Daoy (cell line): ENCODE measurements around the gene GATAD2A. TPM values are rescaled to one million over a fixed set of nuclear protein-coding genes. Genes with fewer than 3 reads are reported as not detected.
"Not testable (repeated sequence)": the region's sequence is repeated elsewhere in the genome, so short reads cannot be mapped to it uniquely, and the experiment has no call there.

Experiments
- DNase-seq: peaks from one replicate; pipeline ENCODE4 v3.0.0-alpha.2; 2015; ENCODE audit warnings: low read depth
- total RNA-seq: library from RNA; depleted of rRNA; stranded (reverse); fragments of >200 nt; shearing (Covaris generic); gene quantifications from 2 replicates; pipeline ENCODE4 v1.2.3, GENCODE V29; 2014

GATAD2A gene
- total RNA-seq, 1 experiment from 2014 or later = 45.6 TPM

DNA sequence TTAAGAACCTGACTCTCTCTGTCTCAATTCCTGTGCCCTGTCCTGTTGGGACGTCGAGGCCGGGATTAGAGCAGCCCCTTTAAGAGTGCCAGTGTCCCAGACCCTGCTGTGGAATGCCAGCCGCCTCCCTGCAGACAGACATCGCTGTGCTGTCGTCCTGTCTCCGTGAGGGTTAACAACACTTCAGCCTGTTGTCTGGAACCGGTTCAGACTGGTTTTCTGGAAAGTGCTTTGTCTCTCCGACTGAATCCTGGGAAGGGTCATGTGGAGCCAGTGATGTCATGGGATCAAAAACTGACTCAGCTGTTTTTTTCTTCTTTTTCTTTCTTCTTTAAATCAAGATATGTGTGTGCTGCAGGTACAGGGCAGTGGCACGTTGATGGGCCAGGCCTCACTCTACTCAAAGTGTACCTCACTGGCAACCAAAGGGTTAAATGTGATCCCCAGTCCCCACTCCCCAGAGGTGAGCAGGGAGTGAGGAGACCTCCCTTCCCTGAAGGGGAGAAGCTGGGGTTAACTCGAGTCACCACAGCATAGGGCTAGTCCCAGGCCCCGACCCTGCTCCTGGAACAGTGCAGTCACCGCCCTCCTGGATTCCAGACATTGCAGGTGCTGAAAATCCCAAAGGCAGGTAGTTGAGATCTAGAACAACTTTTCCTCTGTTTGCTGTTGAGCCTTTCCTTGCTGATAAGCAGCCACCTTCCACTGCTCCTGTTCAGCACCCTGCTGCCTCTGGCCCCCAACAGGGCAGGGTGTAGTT lies 59.0 kb downstream of the GATAD2A start:
- no peak for DNase-seq

DNA sequence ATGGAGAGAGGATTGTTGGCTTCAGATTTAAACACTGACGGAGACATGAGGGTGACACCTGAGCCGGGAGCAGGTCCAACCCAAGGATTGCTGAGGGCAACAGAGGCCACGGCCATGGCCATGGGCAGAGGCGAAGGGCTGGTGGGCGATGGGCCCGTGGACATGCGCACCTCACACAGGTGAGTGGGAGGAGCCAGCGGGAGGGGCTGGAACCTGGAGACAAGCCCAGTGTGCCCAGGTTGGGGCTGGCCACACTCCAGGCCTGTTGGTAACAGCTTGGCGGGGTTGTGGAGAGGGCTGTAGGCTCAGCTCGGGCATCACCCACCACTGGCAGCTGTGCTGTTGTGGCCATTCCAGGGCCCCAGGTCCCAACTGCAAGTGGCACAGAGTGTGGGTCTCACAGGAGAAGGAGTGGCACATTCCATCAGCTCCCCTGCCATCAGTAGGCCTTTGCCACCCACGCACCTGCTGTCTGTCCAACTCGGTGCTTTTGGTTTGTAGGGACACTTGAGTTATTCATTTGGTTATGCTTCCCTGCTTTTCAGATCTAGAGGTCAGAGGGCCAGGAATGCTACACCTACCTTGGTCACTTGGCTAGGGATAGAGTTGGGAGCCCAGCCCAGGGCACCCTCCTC lies 60.1 kb downstream of the GATAD2A start:
- no peak for DNase-seq

DNA sequence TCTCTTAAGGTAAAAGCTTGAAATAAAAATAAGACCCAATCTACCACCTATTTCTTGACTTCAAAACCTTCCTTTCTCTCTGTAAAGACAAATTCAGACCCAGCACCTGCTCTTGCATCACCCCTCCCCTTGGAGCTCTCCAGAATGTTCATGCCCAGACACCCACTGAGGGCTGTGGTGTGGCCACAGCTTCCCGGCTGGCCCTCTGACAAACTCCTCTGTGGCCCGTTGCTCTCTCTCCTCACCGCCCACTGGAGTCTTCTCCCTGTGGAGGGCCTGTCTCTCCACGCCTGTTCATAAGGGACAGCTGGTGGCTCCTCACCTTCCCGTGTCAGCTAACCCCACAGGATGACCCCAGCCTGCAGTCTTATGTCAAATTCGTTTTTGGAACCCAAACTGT lies 60.7 kb downstream of the GATAD2A start:
- no peak for DNase-seq

DNA sequence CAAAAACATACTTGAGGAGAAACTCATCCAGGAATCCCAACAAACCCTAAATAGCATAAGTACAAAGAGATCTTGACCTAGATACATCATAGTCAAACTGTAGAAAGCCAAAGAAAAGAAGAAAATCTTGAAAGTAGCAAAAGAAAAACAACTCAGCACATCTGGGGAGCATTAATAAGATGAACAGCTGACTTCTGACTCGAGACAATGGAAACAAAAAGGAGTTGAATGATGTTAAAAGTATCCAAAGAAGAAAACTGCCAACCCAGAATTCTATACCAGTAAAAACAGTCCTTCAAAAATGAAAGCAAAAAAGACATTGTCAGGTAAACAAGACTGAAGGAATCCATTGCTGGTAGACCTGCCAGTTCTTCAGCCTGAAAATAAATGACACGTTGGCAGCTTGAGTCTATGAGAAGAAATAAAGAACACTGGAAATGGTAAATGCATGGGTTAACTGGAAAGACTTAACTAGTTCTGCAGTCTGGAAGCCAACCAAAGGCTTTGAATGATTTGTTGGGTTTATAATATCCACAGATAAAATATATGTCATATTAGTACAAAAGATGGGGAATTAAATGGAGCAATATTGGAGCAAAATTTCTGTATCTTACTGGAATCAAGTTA lies 63.1 kb downstream of the GATAD2A start:
- DNase-seq = no peak

DNA sequence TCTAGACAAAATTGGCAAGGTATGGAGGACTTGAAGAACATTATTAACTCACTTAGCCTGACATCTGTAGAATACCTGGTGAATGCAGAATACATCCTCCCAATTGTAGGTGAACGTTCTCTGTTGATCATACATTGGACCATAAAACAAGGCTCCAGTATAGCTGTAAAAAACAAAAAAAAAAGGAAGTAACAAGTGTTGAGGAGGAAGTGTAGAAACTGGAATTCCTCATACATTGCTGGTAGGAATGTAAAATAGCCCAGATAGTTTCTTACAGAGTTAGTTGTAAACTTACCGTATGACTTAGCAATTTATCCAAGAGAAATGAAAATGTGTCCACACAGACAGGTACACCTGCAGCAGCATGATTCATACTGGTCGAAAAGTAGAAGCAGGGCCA lies 65.1 kb downstream of the GATAD2A start:
- no peak for DNase-seq

DNA sequence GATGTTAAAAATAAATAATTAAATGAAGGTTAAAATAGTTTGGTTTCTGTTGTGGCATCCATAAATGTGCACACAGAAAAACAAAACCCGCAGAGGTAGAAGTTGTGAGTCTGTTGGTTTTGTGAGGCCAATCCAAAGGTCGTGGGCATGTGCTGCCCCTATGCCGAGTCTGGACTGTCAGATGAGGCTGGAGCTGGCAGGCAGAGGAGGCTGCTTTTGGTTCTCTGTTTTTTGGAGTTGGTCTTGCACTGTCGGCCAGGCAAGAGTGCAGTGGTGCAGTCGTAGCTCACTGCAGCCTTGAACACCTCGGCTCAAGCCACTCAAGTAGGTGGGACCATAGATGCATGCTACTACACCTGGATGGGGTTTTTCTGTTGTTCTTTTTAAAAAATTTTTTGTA lies 66.2 kb downstream of the GATAD2A start:
- DNase-seq = no peak

DNA sequence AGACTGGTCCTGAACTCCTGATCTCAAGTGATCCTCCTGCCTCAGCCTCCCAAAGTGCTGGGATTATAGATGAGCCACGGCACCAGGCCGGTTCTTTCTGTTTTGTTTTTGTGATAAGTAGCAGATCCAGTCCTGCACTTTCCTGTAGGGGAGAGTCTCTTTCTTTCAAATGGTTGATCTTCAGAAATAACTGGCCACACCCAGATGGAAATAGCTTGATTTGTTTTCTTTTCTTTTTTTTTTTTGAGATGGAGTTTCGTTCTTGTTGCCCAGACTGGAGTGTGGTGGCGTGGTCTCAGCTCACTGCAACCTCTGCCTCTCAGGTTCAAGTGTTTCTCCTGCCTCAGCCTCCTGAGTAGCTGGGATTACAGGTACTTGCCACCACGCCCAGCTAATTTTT lies 66.6 kb downstream of the GATAD2A start:
- not testable (repeated sequence) for DNase-seq

DNA sequence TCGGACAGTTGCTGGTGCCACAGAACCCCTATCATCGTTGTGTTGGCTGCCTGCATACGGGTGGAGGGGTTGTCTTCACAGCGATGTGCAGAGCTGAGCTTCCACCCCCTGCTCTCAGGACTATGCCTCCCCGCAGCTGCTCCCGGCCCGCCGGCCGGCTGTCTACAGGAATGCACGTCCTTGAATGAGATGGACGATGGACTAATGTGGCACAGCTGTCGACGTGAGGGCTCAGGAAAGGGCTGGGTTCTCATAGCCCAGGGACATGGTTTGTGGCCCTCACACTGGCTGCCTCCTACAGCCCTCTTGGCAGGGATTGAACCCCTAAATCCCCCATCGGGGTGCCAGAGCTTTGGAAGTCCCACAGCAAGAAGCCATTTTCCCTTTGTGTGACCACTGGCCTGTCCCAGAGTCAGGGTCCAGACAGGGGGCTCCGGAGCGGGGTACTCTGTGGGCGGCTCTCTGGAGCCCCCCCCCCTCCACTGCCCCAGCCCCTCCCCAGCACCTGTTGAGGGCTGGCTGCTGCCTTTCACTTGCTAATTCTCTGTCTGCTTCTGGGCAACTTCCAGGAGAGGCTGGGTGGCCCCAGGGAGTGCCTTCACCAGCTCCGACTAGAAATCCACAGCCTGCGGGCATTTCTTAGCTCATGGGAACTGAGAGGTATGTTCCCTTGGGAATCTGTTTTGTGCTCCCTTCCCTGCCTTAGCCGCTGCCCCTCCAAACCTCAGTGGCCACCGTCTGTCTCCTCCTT lies 69.7 kb downstream of the GATAD2A start:
- no peak for DNase-seq

DNA sequence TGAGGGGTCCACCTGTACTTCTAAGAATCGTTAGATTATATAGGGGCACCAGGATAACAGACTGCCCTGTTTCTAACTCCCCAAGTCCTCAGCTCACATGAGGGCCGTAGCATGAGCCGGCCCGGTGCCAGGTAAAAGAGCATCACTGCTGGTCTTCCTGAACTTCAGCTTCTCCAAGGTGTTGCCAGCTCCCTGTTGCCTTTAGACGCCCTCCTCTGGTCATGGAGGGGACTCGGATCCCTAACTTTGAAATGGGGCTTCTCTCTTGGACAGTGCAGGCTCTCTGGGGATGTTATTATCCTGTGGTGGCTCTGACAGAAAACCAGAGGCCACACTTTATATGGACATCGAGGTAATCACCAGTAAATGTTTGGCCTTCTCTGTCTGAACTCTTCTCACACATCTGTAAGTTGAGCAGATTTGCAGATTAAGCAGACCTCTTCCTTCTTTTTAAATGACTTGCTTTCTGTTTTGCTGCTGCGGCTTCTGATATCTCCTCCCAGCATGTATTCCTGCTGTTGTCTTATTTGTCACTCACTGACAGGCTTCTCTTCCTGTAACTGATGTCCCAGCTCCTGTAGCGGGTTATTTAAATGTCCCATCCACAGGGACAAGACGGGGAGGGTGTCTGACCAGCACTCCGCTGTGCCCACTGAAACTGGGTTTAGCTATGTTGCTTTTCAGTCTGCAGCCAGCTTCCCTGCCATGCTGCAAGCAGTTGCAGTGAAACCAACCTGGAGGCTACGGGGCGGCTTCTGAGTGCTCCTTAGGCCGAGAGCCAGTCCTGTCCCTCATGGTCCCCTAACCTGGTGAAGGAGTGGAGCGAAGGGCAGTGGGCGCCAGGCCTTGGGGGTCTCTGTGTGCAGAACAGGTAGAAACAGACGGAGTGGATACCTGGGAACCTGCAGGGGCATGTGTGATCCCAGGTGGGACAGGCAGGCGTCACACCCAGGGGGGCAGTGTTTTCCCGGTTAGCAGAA lies 70.7 kb downstream of the GATAD2A start:
- DNase-seq = no peak

DNA sequence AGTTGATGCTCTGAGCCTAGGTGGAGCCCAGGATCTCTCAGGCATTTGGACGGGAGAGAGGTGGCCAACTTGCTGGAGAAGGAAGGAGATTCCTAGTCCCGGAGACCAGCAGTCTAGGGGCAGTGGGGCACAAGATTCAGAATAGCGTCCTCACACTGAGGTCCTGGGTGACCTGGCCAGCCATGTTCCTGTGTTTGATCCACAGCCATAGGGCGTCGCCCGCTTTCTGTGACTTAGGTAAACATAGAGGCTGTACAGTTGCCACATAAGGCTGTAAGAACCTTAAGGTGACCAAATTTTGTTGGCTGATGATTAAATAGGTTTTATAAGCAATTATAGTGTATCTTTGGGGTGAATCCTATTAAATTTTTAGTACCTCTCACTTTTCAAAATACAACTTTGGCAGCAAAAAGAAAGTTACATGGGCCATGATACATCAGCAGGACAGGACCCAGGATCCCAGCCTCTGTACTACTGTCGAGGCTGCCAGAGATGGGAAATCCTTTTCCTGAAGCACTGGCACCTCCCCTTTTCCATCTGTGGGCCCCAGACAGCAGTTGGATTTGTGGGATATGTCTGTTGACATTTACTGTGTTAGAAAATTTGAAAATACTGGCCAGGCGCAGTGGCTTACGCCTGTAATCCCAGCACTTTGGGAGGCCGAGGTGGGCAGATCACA lies 72.4 kb downstream of the GATAD2A start:
- DNase-seq = no peak

DNA sequence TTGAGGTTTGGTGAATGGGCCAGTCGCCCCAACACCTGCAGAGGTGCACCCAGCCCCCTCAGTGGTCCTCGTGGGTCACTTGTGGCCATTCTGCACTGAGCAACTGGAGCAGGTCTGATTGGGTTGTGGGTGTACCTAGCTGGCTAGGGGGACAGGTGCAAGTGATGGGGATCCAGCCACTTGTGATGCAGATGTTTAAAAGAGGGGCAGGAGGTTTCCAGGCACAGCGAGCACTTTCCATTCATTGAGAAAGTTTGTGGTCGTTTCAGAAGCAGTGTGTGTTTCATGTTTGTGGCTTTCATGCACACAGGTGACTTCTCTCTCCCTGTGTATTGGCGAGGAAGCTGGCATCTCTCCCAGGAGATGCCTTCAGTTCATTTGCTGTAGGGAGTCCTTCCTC lies 75.2 kb downstream of the GATAD2A start:
- DNase-seq = no peak

DNA sequence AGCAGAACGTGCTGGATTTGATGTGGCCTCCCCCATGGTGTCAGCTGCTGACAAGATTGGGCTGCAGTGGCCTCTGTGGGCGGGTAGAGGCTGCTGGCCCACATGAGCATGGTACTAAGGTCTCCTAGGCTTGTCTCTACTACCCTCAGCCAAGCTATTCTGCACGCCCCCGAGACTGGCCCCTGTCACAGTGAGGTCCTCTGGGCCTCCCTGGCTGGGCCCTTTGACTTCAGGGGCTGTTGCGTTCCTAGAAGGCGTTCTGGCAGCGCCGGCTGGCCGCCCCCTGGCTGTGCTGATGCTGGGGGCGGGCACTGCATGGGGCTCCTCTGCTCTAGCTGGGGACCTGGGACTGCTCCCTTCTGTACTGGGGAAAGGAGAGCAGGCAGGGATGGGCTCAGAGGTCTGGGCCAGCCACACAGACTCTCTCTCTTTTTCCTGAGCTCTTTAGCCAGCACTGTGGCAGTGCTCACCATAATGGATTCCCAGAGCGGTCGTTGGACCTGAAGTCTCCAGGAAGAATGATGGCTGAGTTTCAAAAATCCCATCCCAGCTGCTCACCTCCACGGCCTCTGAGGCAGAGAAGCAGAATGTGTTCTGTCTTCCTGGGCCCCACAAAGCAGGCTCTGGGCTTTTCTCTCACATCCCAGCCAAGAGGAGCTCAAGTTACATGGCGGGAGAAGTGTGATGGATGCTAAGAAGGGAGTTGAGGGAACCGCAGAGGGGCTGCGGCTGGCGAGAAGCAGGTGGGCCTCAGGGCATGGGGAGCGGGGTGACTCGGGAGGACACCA lies 77.5 kb downstream of the GATAD2A start:
- no peak for DNase-seq

DNA sequence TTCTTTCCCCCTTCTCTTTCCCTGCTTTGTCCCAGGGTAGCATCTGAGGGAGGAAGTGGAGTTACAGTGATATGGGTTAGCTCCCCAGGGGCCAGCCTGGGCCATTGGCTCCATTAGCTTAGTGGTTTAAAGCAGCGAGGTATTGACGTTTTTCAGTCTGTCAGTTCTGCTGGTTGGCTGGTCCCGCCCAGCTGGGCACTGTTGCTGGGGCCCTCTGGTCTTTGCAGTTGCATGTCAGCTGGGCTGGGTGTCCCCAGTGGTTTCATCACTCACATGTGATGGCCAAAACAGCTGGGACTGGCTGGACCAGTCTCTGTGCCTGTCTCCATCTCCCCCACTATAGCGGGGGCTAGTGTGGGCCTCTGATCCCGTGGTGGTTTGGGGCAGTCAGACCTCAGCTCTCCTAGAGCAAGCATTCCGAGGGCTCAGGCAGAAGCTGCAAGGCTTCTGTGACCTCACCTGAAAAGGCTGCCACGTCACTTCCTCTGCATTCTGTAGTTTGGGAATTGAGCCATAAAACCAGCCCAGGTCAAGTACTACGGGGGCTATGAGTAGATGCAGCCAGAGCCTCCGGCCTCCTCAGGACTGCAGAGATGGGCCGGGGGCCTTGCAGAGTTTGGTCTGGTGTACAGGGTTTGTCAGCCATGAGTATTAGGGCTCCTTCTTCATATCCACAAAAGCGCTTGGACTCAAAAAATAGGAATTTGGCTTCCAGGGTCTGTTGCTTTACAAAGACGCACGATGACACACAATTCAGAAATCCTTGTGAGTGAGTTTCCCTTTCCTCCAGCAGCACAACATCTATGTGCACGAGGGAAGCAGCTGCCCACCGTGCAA lies 79.9 kb downstream of the GATAD2A start:
- no peak for DNase-seq

DNA sequence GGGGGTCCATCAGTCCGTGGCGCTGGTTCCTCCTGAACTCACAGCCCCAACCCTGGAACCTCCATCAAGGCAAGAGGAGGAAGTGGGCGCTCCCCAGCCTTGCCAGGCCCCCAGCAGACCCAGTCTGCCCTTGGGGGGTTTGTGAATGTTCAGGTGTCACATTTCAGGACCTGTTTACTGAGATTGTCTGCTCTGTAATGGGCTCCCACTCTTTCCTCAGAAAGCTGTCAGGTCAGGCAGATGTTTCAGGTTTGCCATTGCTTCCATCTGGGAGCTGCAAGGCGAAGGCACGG lies 80.5 kb downstream of the GATAD2A start:
- no peak for DNase-seq

DNA sequence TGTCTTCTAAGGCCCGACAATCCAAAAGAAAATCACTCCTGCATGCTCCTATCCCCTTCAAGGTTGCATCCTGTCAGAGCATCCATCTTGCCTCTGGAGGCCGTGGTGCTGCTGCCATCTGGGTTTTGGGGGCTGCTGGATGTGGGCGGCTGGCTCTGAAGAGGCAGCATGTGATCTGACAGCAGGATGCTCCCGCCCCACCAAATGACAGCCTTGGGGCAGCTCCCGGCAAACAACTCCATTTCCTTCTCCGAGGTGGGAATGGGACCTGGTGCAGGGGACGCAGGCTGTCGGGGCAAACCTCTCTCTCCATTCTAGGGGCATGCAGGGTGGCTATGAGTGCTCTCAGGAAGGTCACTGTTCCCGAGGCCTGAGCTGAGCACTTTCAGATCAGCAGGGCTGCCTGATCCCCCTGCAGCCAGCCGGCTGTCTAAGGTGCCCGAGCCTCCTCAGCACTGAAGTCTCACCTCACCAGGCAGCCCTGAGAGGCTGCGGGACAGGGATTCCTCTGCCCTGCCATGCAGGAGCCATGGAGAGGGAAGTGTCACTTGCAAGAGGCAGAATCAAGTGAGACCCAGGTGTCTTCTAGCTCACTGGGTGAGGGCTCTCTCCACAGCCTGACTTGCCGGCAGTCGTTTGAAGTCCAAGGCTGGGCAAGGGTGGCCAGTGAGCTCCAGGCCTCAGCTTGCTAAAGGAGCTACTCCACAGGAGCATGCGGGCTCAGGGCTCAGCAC lies 81.0 kb downstream of the GATAD2A start:
- DNase-seq = no peak

DNA sequence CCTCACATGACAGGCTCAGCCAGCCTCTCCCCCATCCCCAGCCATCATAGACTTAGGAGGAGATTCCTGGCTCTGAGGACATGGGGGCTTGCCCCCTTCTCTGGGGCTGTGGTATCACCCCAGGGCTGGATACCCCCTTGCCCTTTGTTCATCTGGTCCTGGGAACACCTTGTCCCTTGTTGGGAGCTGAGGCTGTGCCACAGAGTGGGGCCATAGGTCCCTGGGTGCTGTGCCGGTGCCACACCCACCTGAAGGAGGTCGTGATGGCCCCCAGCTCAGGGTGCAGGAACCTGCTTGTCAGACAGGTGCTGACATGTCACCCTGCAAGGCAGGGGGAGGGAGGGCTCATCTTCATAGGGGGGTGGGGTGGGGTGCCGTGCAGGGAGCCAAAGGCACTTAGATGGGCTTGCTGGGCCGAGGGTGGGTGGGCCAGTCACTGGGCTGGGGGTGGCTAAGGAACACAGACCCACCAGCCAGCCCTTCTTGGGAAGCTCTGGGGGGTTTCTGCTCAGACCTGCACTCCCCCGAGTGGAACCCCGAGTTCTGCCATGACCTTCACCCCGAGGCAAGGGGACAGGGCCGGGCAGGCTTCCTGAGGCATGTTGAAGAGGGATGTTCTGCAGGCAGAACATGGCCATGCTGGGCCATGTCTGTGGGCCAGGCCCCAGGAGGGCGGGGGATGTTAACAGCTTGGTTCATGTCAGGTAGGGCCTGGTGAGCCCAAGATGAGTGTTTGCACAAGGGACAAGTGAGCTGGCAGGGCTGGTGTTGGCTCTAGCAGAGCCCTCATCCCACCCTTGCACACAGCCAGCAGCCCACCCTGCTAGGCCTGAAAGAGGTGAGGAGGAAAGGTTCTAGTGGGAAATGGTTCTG lies 81.8 kb downstream of the GATAD2A start:
- no peak for DNase-seq
